ENCODE results near the gene EIF4A3.

EIF4A3 gene

GRCh38 chr17:80147035-80147822 lies at the start of gene EIF4A3:
Gene EIF4A3, minus strand, starts transcription at chr17:80147128. Its CDS starts 167 bp downstream, at chr17:80146961.
- DNase-seq (ENCODE audit: low read depth), result peak; percentile 94

- DNase-seq (ENCODE audit: low read depth), result no peak
Measured at GRCh38 chr17:80196652-80197051, 49.7 kb upstream of the EIF4A3 start.

DNA sequence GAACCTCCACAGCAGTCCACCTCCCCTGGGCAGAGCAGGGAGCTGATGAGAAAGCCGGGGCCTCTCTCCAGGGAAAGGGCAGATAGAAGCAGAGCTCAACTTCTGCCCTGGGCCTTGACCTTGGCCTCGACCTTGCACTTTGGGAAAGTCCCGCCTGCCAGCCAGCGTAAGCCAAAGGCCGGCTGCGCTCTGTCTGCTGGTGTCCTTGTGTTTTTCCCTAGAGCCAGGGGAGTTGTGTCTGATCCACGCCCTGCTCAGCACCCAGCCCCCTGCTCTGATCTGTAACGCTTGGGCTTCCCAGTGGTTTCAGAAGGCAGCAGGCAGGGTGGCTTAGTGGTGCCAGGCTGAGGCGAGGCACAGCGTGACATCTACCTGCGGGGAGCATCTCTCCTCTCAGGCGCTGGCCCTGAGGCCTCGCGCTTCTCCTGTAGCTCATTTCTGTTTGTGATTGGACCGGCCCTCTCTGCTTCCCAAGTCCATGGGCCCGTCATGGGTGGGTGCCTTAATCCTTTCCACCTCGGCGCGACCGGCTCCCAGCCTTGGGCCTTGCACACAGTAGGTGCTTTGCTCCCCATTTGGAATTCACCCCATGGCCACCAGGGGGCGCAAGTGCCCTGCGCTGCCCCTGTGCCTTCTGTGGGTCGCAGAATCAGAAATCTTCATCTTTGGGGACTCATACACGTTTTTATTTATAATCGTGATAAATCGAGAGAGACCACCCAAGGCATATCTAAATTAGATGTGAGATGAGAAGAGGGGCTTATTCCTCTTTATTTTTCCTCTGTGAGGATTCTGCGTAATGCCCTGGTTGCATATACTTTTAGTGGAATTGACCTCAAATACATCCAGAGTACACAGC lies 49.0 kb upstream of the EIF4A3 start:
- DNase-seq (ENCODE audit: low read depth), result peak; percentile 35

DNA sequence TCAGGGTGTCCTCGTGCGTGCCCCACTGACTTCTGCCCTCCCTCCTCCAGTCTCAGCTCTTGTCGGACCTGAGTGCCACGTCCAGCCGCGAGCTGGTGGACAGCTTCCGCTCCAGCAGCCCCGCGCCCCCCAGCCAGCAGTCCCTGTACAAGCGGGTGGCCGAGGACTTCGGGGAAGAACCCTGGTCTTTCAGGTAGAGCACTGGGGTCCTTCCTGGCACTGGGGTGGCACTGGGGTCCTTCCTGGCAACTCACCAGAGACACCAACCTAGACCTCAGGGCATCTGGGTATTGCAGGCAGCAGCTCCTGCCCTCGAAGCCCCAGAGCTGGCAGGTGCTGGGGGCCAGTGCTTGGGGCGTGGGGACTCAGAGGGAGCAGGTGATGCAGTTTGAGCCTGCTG lies 48.2 kb upstream of the EIF4A3 start:
- DNase-seq (ENCODE audit: low read depth), result no peak

DNA sequence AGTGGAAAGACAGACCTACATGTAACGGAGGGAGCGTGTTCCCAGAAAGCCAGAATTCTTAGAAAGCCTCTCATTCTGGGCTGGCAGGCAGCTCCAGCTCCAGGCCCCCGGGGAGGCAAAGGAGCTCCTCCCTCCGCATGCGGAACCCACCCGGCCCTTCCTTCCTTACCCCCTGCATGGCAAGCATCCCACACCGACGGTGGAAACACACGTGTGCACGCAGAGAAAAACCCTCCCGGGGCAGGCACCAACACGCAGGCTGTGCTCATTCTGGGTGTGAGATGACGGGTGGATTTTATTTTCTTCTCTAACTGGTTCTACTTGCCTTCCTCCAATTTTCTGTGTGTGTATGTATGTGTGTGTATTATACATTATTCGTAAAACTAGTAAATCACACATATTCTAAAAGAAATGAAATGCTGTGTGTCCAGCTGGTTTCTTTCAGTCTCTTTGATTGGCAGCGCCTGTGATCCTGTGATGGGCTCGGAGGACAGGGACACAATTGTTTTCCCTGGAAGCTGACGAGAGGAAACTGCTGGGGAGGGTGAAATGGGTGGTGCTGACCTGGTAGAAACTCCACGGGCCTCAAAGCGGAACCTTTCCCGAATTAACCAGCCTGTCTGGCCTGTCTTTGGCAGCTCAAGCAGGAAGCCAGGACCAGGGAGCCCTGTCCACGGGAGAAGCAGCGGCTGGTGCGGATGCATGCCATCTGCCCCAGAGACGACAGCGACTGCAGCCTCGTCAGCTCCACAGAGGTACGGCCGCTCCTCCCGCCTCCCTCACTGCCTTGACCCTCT lies 45.1 kb upstream of the EIF4A3 start:
- no peak for DNase-seq (ENCODE audit: low read depth)

GRCh38 chr17:80191192-80191591 lies 44.3 kb upstream of the EIF4A3 start:
- no peak for DNase-seq (ENCODE audit: low read depth)

DNA sequence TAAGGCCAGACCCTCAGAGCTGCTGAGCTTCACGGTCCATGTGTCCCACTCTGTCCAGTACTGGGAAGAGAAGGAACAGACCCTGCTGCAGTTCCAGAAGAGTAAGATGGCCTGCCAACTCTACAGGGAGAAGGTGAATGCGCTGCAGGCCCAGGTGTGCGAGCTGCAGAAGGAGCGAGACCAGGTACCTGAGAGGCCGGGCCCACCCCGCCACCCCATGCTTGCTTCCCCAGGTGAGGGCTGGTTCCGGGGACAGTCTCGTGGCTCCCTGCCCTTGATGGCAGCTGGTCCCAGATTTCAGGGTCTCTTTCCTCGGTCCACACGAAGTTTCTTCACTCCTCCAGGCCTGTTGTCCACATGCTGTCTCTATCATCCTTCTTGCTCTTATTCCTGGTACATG lies 43.8 kb upstream of the EIF4A3 start:
- no peak for DNase-seq (ENCODE audit: low read depth)

GRCh38 chr17:80189611-80190010 lies 42.7 kb upstream of the EIF4A3 start:
- no peak for DNase-seq (ENCODE audit: low read depth)

DNA sequence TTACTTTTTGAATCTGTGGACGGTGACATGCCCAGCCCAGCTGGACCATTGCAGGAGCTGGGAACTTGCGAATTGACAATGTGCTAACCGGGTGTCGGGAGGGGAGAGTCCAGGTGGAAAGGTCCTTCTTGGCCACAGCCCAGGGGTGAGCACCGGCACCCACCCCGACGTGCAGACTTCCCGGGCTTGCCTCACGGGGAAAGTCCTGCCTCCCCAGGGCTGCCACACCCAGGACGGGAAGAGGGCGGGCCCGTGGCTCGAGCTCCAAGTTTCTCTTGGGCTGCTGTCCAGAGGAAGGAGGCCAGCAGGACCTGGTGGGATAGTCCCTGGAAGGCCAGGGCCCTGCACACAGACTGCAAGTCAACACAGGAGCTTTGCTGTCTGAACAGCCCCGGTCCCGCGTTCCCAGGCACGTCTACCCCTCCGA lies 40.6 kb upstream of the EIF4A3 start:
- no peak for DNase-seq (ENCODE audit: low read depth)

DNA sequence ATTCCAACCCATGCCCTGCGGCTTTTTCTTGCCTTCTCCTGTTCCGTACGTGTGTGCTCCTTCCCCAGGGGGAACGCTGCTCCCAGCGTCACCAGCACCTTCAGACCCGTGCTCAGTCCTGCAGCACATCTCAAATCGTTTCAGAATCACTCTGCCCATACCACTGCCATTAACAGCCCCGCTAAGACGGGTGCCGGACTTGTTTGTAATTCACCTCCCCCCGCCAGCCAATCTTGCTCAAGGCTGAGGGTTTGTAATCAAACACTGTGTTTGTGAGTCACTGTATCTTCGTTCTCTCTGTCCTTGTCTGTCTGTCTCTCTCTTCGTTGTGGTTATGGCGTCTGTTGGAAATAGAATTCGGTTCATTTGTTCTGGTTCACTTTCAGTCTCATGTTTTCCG lies 40.2 kb upstream of the EIF4A3 start:
- DNase-seq (ENCODE audit: low read depth), result no peak

DNA sequence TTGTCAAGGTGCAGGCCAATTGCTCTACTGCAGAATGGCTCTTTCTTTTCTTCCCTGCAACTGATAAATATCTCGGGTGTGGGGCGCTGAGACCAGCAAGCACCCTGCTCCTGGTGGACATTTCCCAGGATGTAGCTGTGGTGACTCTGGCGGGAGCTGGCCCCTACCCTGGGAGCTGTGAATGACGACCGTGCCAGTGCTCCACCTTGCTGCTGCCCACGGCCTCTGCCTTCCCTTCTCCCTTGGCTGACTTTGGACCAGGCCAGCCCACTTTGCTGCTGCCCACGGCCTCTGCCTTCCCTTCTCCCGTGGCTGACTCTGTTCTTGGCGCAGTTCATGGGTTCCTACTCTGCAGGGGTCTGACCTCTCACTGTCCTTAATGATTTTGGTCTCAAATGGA lies 39.0 kb upstream of the EIF4A3 start:
- no peak for DNase-seq (ENCODE audit: low read depth)

GRCh38 chr17:80184423-80184714 lies 37.4 kb upstream of the EIF4A3 start:
- no peak for DNase-seq (ENCODE audit: low read depth)

DNA sequence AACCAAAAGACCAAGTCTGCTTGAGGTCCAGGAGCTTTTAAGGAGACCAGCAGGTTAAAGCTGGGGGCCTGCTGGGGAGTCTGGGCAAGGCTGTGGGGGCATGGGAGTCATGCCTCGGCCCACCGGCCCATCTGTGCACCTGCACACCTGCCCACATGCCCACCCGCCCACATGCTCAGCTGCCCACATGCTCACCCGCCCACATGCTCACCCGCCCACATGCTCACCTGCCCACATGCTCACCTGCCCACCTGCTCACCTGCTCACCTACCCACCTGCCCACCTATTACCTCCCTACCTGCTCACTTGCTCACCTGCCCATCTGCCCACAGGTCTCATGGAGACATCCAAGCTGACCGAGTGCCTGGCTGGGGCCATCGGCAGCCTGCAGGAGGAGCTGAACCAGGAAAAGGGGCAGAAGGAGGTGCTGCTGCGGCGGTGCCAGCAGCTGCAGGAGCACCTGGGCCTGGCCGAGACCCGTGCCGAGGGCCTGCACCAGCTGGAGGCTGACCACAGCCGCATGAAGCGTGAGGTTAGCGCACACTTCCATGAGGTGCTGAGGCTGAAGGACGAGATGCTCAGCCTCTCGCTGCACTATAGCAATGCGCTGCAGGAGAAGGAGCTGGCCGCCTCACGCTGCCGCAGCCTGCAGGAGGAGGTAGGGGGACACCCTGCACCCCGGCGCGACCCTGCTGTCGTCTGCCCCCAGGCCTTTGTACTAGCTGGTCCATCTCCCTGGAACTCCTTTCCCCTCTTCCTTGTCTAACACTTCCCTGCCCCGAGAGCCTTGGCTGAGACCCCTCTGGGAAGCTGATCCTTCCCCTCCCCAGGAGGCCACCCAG lies 36.9 kb upstream of the EIF4A3 start:
- DNase-seq (ENCODE audit: low read depth), result no peak

DNA sequence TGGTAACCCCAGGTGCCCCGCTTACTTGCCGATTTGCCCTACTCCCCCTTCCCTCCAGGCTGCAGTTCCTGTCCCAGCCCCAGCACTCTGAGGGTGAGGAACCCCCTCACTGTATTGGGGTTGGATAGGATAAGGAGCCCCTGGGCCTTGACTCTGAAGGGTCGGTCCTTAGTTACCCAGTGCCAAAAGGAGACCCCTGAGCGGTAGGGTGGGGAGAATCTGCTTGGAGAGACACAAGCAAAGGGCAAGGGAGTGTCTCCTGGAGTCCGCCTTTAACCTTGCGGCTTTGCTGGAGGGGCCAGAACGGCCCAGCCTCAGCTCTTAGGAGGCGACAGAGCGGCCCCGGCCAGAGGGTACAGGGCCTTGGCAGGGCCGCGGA lies 35.9 kb upstream of the EIF4A3 start:
- DNase-seq (ENCODE audit: low read depth), result no peak

DNA sequence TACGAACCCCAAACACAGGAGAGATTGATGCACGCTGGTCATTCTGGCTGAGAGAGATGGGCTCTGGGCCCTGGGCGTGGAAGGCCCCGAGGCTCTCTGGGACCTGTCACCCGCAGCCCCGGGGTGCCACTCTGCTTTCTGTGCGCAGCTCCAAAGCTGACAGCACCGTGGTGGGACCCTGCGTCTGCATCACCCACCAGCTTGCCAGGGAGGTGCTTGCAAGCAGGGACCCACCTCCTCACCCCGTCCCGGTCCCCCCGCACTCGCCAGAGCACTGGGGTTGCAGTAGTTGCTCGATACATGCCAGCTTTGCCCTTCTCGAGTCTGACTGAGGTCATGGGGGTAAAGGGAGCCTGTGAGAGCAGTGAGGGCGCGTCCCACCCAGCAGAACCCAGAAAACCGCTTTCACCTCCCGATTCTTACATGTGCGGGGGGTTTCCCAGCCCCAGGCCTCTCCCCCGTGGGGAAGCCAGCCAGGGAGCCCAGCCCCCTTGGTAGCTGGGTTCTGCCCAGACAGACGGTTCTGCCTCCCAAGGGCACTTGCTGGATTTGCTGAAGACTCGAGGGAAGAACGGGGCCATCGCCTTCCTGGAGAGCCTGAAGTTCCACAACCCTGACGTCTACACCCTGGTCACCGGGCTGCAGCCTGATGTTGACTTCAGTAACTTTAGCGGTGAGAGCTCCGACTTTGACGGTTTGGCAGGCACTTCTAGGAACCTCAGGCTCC lies 35.4 kb upstream of the EIF4A3 start:
- no peak for DNase-seq (ENCODE audit: low read depth)

DNA sequence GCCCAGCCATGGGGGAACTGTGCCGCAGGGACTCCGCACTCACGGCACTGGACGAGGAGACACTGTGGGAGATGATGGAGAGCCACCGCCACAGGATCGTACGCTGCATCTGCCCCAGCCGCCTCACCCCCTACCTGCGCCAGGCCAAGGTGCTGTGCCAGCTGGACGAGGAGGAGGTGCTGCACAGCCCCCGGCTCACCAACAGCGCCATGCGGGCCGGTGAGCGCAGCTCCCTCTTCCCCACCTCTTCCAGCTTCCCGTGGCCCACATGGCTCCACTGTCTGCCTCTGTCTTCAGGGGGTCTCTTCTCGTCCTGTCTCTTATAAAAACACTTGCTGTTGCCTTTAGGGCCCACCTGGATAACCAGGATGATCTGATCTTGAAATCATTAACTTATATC lies 34.5 kb upstream of the EIF4A3 start:
- no peak for DNase-seq (ENCODE audit: low read depth)

- no peak for DNase-seq (ENCODE audit: low read depth)
Measured at GRCh38 chr17:80180192-80180591, 33.3 kb upstream of the EIF4A3 start.

DNA sequence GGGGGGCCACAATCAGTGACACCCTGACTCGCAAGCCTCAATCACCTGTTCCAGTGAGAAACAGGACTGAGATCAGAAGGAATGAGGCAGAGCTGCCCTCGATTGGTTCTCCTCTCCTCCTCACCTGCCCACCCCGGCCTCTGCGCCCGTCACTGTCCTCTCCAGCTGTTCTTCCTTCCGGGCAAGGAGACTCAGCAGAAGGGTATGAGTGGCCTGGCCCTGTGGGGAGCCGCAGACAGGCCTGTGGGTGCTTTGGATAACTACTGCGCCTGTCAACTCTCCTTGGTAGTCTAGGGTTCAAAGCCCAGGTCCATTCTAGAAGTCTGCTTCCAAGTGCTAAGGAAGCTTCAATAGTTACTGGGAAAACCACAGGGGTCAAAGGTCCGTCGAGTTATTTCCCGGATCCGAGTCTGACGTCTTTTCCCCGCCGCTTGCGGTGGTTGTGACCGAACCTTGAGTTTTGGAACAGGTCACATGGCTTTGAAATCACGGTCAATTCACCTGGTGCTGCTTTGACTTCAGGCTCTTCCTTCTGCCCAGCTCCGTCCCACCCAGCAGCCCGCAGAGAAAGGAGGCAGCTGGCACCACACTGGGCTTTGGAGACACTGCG lies 31.2 kb upstream of the EIF4A3 start:
- DNase-seq (ENCODE audit: low read depth), result no peak

- DNase-seq (ENCODE audit: low read depth), result no peak
Measured at GRCh38 chr17:80176757-80177156, 29.8 kb upstream of the EIF4A3 start.

- DNase-seq (ENCODE audit: low read depth), result no peak
Measured at GRCh38 chr17:80173916-80174315, 27.0 kb upstream of the EIF4A3 start.

DNA sequence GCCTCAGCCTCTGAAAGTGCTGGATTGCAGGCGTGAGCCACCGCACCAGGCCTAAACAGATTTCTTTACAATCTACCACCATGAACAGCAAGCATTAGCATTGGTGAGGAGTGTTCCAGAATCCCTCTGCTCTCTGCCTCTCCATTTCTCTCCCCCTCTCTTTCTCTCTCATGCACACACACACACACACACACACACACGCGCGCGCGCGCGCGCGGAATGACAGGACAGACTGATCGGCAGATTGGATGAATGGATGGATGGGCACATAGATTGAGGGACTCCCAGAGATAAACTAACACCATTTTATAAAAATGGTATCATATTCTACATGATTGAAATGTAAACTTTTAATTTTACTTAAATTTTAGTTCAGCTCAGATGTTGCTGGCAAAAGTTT lies 26.2 kb upstream of the EIF4A3 start:
- no peak for DNase-seq (ENCODE audit: low read depth)

Data from stimulated activated CD8-positive, alpha-beta memory T cell treated with anti-CD3 and anti-CD28 coated beads, Interleukin-4, amount 100 ng/mL, for 24 hours (primary cell).